H7 (cell line): Measurements from ENCODE around the gene FRMD4A. TPM values are rescaled to one million over a fixed set of nuclear protein-coding genes. Genes with fewer than 3 reads are reported as not detected.

Experiments
- DNase-seq: peaks from one replicate; pipeline ENCODE4 v3.0.0; 2012
- H3K27me3 ChIP-seq: 2 replicates; pipeline ENCODE4 v1.6.0; 2011; ENCODE audit warnings: mild to moderate bottlenecking, low read length; ENCODE audit not compliant: control insufficient read depth, insufficient read depth
- H3K36me3 ChIP-seq: replicated peaks from 2 replicates; pipeline ENCODE4 v1.5.1; 2011; ENCODE audit warnings: low read length; ENCODE audit not compliant: control insufficient read depth, insufficient read depth
- H3K4me3 ChIP-seq: 2 replicates; pipeline ENCODE4 v1.5.1; 2011; ENCODE audit warnings: low read depth, mild to moderate bottlenecking, control low read depth, low read length, moderate library complexity; ENCODE audit not compliant: insufficient read depth
- total RNA-seq: library from RNA; depleted of rRNA; stranded (reverse); fragments of >200 nt; shearing (Covaris generic); gene quantifications from 2 replicates; pipeline ENCODE4 v1.2.3, GENCODE V29; 2014

FRMD4A gene
- total RNA-seq, 1 experiment from 2014 or later, result 10.8 TPM

- H3K27me3 ChIP-seq, result no peaks in the 10 kb centered on the region
- no peak for DNase-seq
Observed at GRCh38 chr10:13652860-13653259, 677.9 kb downstream of the FRMD4A start.

GRCh38 chr10:13651969-13652720 is 678.6 kb downstream of the FRMD4A start:
- DNase-seq, result no peak
- H3K4me3 ChIP-seq, result no peak overlapping the region
- H3K27me3 ChIP-seq, result no peaks in the 10 kb centered on the region
- H3K36me3 ChIP-seq, result peaks cover 3% of the 10 kb centered on the region

More at GRCh38 chr10:13652860-13653259, 677.9 kb downstream of the FRMD4A start:
- H3K36me3 ChIP-seq, result peaks cover 3% of the 10 kb centered on the region
- no peak overlapping the region for H3K4me3 ChIP-seq

GRCh38 chr10:13650961-13651360 is 679.8 kb downstream of the FRMD4A start:
- peaks cover 6% of the 10 kb centered on the region for H3K36me3 ChIP-seq
- H3K27me3 ChIP-seq, result no peaks in the 10 kb centered on the region
- no peak overlapping the region for H3K4me3 ChIP-seq
- DNase-seq, result no peak

GRCh38 chr10:13649844-13650520 is 680.7 kb downstream of the FRMD4A start:
- Histone ChIP-seq H3K4me3 (no peak overlapping the region), H3K36me3 (peaks cover 5% of the 10 kb centered on the region), H3K27me3 (no peaks in the 10 kb centered on the region)
- DNase-seq, result peak; percentile 53

- no peak for DNase-seq
- H3K27me3 ChIP-seq, result no peaks in the 10 kb centered on the region
- H3K36me3 ChIP-seq, result peaks cover 3% of the 10 kb centered on the region
- no peak overlapping the region for H3K4me3 ChIP-seq
Observed at GRCh38 chr10:13648425-13648824, 682.3 kb downstream of the FRMD4A start.

GRCh38 chr10:13644866-13645265 is 685.9 kb downstream of the FRMD4A start:
- Histone ChIP-seq H3K36me3 (peaks cover 5% of the 10 kb centered on the region), H3K27me3 (no peaks in the 10 kb centered on the region)

GRCh38 chr10:13643016-13643415 is 687.7 kb downstream of the FRMD4A start:
- Histone ChIP-seq H3K4me3 (no peak overlapping the region), H3K27me3 (no peaks in the 10 kb centered on the region), H3K36me3 (peaks cover 5% of the 10 kb centered on the region)
- DNase-seq, result no peak

More at GRCh38 chr10:13644866-13645265, 685.9 kb downstream of the FRMD4A start:
- DNase-seq, result no peak
- no peak overlapping the region for H3K4me3 ChIP-seq

GRCh38 chr10:13642293-13642692 is 688.4 kb downstream of the FRMD4A start:
- Histone ChIP-seq H3K36me3 (peaks cover 5% of the 10 kb centered on the region), H3K27me3 (no peaks in the 10 kb centered on the region), H3K4me3 (no peak overlapping the region)
- DNase-seq, result no peak

- DNase-seq, result no peak
- no peak overlapping the region for H3K4me3 ChIP-seq
- peaks cover 2% of the 10 kb centered on the region; the same call in 1 of the 2 replicates for H3K36me3 ChIP-seq
- no peaks in the 10 kb centered on the region for H3K27me3 ChIP-seq
Observed at GRCh38 chr10:13637894-13638293, 692.8 kb downstream of the FRMD4A start.

- no peaks in the 10 kb centered on the region for H3K27me3 ChIP-seq
- no peak for DNase-seq
- peaks cover under 1% of the 10 kb centered on the region; the same call in 1 of the 2 replicates for H3K36me3 ChIP-seq
- H3K4me3 ChIP-seq, result no peak overlapping the region
Observed at GRCh38 chr10:13637303-13637856, 693.3 kb downstream of the FRMD4A start.

GRCh38 chr10:13636776-13637175 is 693.9 kb downstream of the FRMD4A start:
- H3K27me3 ChIP-seq, result no peaks in the 10 kb centered on the region
- no peak overlapping the region for H3K4me3 ChIP-seq
- no peaks in the 10 kb centered on the region; the same call in 1 of the 2 replicates for H3K36me3 ChIP-seq
- no peak for DNase-seq

- no peak overlapping the region for H3K4me3 ChIP-seq
- no peaks in the 10 kb centered on the region for H3K27me3 ChIP-seq
- DNase-seq, result no peak
- H3K36me3 ChIP-seq, result no peaks in the 10 kb centered on the region
Observed at GRCh38 chr10:13634207-13634606, 696.5 kb downstream of the FRMD4A start.

- Histone ChIP-seq H3K27me3 (no peaks in the 10 kb centered on the region), H3K36me3 (no peaks in the 10 kb centered on the region), H3K4me3 (no peak overlapping the region)
- no peak for DNase-seq
Observed at GRCh38 chr10:13633689-13634088, 697.0 kb downstream of the FRMD4A start.

- DNase-seq, result no peak
- no peaks in the 10 kb centered on the region for H3K36me3 ChIP-seq
- H3K4me3 ChIP-seq, result no peak overlapping the region
- H3K27me3 ChIP-seq, result no peaks in the 10 kb centered on the region
Observed at GRCh38 chr10:13632884-13633440, 697.8 kb downstream of the FRMD4A start.

GRCh38 chr10:13632440-13632839 is 698.3 kb downstream of the FRMD4A start:
- no peaks in the 10 kb centered on the region for H3K36me3 ChIP-seq
- no peak for DNase-seq
- H3K4me3 ChIP-seq, result no peak overlapping the region
- no peaks in the 10 kb centered on the region for H3K27me3 ChIP-seq
